Sigmoid colon (tissue), 7 donors: ENCODE measurements around the gene EFCAB9. TPM values are rescaled to one million over a fixed set of nuclear protein-coding genes. Genes with fewer than 3 reads are reported as not detected.

ENCODE experiments used
- DNase-seq: peaks from one replicate; pipeline ENCODE4 v3.0.0-alpha.2; 2019
- H3K27ac ChIP-seq, 4 donors: fragments of 200-600 bp; sonication (generic); one replicate each; pipeline ENCODE4 v1.5.1; 2016 to 2019; ENCODE audit warnings: mild to moderate bottlenecking in 1 of 4
- H3K27me3 ChIP-seq, 3 donors: fragments of 200-600 bp; sonication (generic); one replicate each; pipeline ENCODE4 v1.5.1; 2019; ENCODE audit warnings: mild to moderate bottlenecking in 1 of 3
- H3K36me3 ChIP-seq, 4 donors: fragments of 200-600 bp; sonication (generic); one replicate each; pipeline ENCODE4 v1.5.1; 2016 to 2019
- H3K4me1 ChIP-seq, 4 donors: fragments of 200-600 bp; sonication (generic); one replicate each; pipeline ENCODE4 v1.5.1; 2017 to 2019
- H3K4me3 ChIP-seq, 4 donors: fragments of 200-600 bp; sonication (generic); one replicate each; pipeline ENCODE4 v1.5.1; 2017 to 2019; ENCODE audit warnings: mild to moderate bottlenecking in 2 of 4, moderate library complexity in 1 of 4
- H3K9me3 ChIP-seq, 4 donors: fragments of 200-600 bp in 3 of 4; sonication (generic) in 3 of 4; one replicate each; pipeline versions ENCODE4 v1.5.1 to v1.6.1; 2013 to 2019
- EP300 ChIP-seq, 4 donors: sonication (generic); formaldehyde crosslinking; IDR thresholded peaks; one replicate each; pipeline ENCODE4 v1.6.1; 2017; ENCODE audit warnings: antibody characterized with exemption in 4 of 4
- POLR2A ChIP-seq, 2 donors: fragments of 450-650 bp; IDR thresholded peaks; one replicate each; pipeline ENCODE4 v1.6.1; 2016; ENCODE audit warnings: antibody characterized with exemption in 2 of 2, mild to moderate bottlenecking in 2 of 2, moderate library complexity in 2 of 2
- POLR2AphosphoS5 ChIP-seq, 4 donors: sonication (generic); formaldehyde crosslinking; IDR thresholded peaks; one replicate each; pipeline ENCODE4 v1.6.1; 2017; ENCODE audit warnings: antibody characterized with exemption in 4 of 4
- WGBS, 2 donors: extraction: QIAGEN DNeasy Blood & Tissue Kit; methylation state at CpG; one replicate each; pipeline ENCODE4 v1.1.7; 2013; 5-methylcytosine and 5-hydroxymethylcytosine counted together
- intact Hi-C: fragments of 100-400 bp; cut with DNase I; formaldehyde crosslinking; loops from one replicate; pipeline ENCODE4 v1.15.1; 2023
- polyA plus RNA-seq, 3 donors: library from polyadenylated mRNA; stranded (reverse); fragments of 200-250 nt; gene quantifications; one replicate each; pipeline ENCODE4 v1.2.3, GENCODE V29; 2013
- total RNA-seq, 4 donors: library from RNA; depleted of rRNA; stranded (reverse); fragments of >200 nt; gene quantifications; one replicate each; pipeline ENCODE4 v1.1.0, GENCODE V29; 2016
- TF ChIP-seq, protein P1 (sequence below), 4 experiments: fragments of 450-650 bp in 3 of 4; fragments of 200-600 bp in 1 of 4; IDR thresholded peaks; one replicate each; pipeline ENCODE4 v1.5.1; 2016 to 2019; ENCODE audit warnings: antibody characterized with exemption in 4 of 4, mild to moderate bottlenecking in 3 of 4, moderate library complexity in 2 of 4
- donor health status: healthy with polysubstance abuse.
- donor health status: Bipolar disorder and iron deficiency.
- donor health status: healthy.

Gene EFCAB9
- total and polyA plus RNA-seq, 7 donors = not detected

DNA sequence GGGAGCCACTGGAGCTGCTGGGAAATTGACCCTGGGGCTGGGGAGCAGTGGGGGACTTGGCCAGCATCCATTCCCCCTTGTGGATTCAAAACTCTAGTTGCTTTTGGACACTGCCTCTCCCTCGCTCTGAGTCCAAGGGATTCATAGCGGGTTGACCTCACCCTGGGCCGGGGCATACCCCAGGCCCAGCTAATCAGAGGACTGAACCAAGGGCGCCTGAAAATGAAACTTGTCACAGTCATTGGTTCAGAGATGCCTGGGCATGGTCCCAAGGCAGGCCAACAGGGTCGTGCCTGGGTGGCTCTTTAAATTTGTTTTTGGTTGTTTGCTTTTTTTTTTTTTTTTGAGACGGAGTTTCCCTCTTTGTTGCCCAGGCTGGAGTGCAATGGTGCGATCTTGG lies 28.5 kb upstream of the EFCAB9 start:
- no peak overlapping the region for H3K4me3 ChIP-seq
- no peaks in the 10 kb centered on the region for H3K36me3 ChIP-seq
- H3K27ac ChIP-seq = peak overlapping the region in 3 of 4 donors; percentile 39 to 52 (median 40)
- no peaks in the 10 kb centered on the region for H3K9me3 ChIP-seq
- DNase-seq = no peak
- 79 to 93% methylated on average over 7 of the region's 7 CpGs for WGBS, 2 donors
- peaks cover 0 to 22% (median 14%) of the 10 kb centered on the region in 4 donors for H3K4me1 ChIP-seq
- intact Hi-C loops = no loop called here
- TF ChIP-seq POLR2A (IDR thresholded peaks at IDR 0.05) (no peak), EP300 (IDR thresholded peaks at IDR 0.05) (no peak), POLR2AphosphoS5 (IDR thresholded peaks at IDR 0.05) (no peak)
- TF ChIP-seq, protein P1, sequence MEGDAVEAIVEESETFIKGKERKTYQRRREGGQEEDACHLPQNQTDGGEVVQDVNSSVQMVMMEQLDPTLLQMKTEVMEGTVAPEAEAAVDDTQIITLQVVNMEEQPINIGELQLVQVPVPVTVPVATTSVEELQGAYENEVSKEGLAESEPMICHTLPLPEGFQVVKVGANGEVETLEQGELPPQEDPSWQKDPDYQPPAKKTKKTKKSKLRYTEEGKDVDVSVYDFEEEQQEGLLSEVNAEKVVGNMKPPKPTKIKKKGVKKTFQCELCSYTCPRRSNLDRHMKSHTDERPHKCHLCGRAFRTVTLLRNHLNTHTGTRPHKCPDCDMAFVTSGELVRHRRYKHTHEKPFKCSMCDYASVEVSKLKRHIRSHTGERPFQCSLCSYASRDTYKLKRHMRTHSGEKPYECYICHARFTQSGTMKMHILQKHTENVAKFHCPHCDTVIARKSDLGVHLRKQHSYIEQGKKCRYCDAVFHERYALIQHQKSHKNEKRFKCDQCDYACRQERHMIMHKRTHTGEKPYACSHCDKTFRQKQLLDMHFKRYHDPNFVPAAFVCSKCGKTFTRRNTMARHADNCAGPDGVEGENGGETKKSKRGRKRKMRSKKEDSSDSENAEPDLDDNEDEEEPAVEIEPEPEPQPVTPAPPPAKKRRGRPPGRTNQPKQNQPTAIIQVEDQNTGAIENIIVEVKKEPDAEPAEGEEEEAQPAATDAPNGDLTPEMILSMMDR (IDR thresholded peaks at IDR 0.05) = no peak
- H3K27me3 ChIP-seq = no peaks in the 10 kb centered on the region

DNA sequence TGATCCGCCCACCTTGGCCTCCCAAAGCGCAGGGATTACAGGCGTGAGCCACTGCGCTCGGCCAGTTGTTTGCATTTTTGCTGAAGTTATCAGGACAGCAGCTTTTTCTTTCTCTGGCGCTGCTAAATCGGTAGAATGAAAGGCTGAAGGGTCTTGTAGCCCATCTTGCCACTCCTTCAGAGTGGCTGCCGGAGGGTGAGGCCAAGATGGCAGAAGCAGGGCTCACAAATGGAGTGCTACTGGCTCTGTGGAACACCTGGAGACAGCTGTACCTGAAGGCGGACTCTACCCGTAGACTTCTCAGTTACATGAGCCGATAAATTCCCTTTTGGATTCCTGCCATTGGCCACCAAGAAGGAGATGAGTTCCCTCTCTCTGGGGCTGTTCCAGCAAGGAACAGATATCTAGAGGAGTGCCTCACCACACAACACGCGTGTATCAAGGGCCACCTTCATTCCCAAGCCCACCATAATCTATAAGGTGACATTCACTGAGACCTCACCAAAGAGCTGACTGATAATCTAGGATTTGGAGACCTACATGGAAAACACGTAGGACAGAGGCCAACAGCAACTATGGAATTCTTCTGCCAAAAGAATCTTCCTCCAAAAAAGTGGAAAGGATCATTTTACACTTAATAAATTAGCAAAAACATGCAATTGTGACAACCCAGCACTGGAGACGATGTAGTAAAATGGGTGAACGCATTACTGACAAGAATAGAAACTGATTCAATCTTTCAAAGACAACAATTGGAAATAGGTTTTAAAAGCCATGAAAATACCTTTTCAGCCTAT lies 27.7 kb upstream of the EFCAB9 start:
- 90 to 97% methylated on average over 16 of the region's 16 CpGs for WGBS, 2 donors
- Histone ChIP-seq H3K36me3 (no peaks in the 10 kb centered on the region), H3K4me3 (no peak overlapping the region), H3K9me3 (no peaks in the 10 kb centered on the region), H3K27me3 (no peaks in the 10 kb centered on the region), H3K4me1 (peaks cover 0 to 22% (median 14%) of the 10 kb centered on the region in 4 donors), H3K27ac (peak overlapping the region in 1 of 4 donors; percentile 52)
- no peak for DNase-seq
- TF ChIP-seq EP300 (IDR thresholded peaks at IDR 0.05) (no peak), POLR2A (IDR thresholded peaks at IDR 0.05) (no peak), POLR2AphosphoS5 (IDR thresholded peaks at IDR 0.05) (no peak)
- TF ChIP-seq, protein P1 (IDR thresholded peaks at IDR 0.05) = no peak
- intact Hi-C loops = no loop called here

DNA sequence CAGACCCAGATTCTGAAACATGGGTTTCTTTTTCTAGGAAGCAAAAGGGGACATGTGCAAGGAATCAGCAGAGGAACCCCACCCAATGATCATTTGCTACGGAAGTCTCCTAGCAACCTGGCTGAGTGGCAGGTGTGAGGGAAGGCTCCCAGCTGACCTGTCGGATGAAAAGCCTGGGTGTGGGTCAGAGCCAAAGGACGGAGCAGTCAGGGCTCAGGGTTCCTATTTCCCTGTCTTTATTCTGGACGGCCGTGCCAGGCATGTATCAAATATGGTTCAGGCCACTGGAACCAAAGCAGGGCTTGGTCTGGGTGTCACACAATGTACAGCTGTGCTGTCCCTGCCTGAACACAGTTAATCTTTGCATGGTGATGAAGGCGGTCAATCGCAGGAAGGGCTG lies 26.1 kb upstream of the EFCAB9 start:
- peaks cover 0 to 22% (median 14%) of the 10 kb centered on the region in 4 donors for H3K4me1 ChIP-seq
- no peak for TF ChIP-seq POLR2A (IDR thresholded peaks at IDR 0.05)
- no peak for TF ChIP-seq POLR2AphosphoS5 (IDR thresholded peaks at IDR 0.05)
- no peak for TF ChIP-seq EP300 (IDR thresholded peaks at IDR 0.05)
- TF ChIP-seq, protein P1 (IDR thresholded peaks at IDR 0.05) = no peak
- intact Hi-C loops = no loop called here
- WGBS, 2 donors = 39 to 74% methylated on average over 7 of the region's 7 CpGs
- no peak for DNase-seq
- peak overlapping the region in 2 of 4 donors; percentile 45 to 52 for H3K27ac ChIP-seq
- H3K27me3 ChIP-seq = no peaks in the 10 kb centered on the region
- H3K9me3 ChIP-seq = no peaks in the 10 kb centered on the region
- no peak overlapping the region for H3K4me3 ChIP-seq
- H3K36me3 ChIP-seq = no peaks in the 10 kb centered on the region

DNA sequence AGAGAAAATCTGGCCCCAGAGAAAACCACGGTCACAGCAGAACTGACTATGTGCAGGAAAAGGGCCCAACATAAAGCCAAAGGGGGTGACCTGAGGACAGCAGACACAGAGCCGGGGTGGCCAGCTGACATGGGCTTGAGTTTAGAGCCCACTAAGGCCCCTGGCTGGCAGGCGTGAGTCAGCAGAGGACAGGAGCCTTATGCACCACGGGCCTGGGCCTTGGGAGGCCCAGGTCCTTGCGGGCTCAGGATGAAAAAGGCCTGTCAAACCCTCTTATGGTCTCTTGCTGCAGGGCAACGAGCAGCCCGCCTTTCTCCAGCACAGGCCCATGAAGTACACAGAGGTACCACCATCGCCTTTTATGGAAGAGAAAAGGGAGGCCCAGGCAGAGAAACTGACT lies 25.7 kb upstream of the EFCAB9 start:
- no peak for DNase-seq
- H3K27me3 ChIP-seq = no peaks in the 10 kb centered on the region
- H3K4me1 ChIP-seq = peaks cover 0 to 20% (median 14%) of the 10 kb centered on the region in 4 donors
- H3K27ac ChIP-seq = peak overlapping the region in 3 of 4 donors; percentile 37 to 52 (median 45)
- intact Hi-C loops = no loop called here
- H3K4me3 ChIP-seq = no peak overlapping the region
- WGBS, 2 donors = 81 to 85% methylated on average over 8 of the region's 8 CpGs
- no peak for TF ChIP-seq POLR2A (IDR thresholded peaks at IDR 0.05)
- no peak for TF ChIP-seq POLR2AphosphoS5 (IDR thresholded peaks at IDR 0.05)
- TF ChIP-seq EP300 (IDR thresholded peaks at IDR 0.05) = no peak
- TF ChIP-seq, protein P1 (IDR thresholded peaks at IDR 0.05) = no peak
- H3K9me3 ChIP-seq = no peaks in the 10 kb centered on the region
- H3K36me3 ChIP-seq = no peaks in the 10 kb centered on the region
